DMS79 treated with DMSO at 0.1 percent for 48 hours (cell line): ENCODE results near the gene NUP133.

Experiments used
- DNase-seq: peaks from one replicate; lab custom pipeline; 2025; lab: John Stamatoyannopoulos, UW

Gene NUP133

GRCh38 chr1:229452956-229453801 lies 55.0 kb downstream of the NUP133 start:
- DNase-seq: no peak

- no peak for DNase-seq
Observed at GRCh38 chr1:229448845-229449244, 59.3 kb downstream of the NUP133 start.

- DNase-seq: no peak
Observed at GRCh38 chr1:229448354-229448753, 59.8 kb downstream of the NUP133 start.

- no peak for DNase-seq
Observed at GRCh38 chr1:229447809-229448252, 60.3 kb downstream of the NUP133 start.

- no peak for DNase-seq
Observed at GRCh38 chr1:229445828-229446227, 62.3 kb downstream of the NUP133 start.

- no peak for DNase-seq
Observed at GRCh38 chr1:229440851-229441537, 67.1 kb downstream of the NUP133 start.

- DNase-seq: no peak
Observed at GRCh38 chr1:229438021-229438420, 70.1 kb downstream of the NUP133 start.

- DNase-seq: no peak
Observed at GRCh38 chr1:229437443-229437842, 70.7 kb downstream of the NUP133 start.

GRCh38 chr1:229436201-229436600 lies 71.9 kb downstream of the NUP133 start:
- no peak for DNase-seq

- peak; percentile 28 for DNase-seq
Observed at GRCh38 chr1:229434641-229435051, 73.5 kb downstream of the NUP133 start.

- DNase-seq: no peak
Observed at GRCh38 chr1:229434005-229434640, 74.0 kb downstream of the NUP133 start, which contains the start of gene ACTA1. Gene ACTA1, minus strand, starts transcription at chr1:229434094. Its CDS starts 979 bp downstream, at chr1:229433115.

GRCh38 chr1:229433364-229434004 lies 74.7 kb downstream of the NUP133 start:
- no peak for DNase-seq

GRCh38 chr1:229432905-229433304 lies 75.2 kb downstream of the NUP133 start:
- DNase-seq: no peak

GRCh38 chr1:229432116-229432461 lies 76.1 kb downstream of the NUP133 start:
- DNase-seq: no peak

GRCh38 chr1:229431284-229432115 lies 76.6 kb downstream of the NUP133 start:
- no peak for DNase-seq

- no peak for DNase-seq
Observed at GRCh38 chr1:229430761-229431283, 77.3 kb downstream of the NUP133 start.

GRCh38 chr1:229428256-229428655 lies 79.9 kb downstream of the NUP133 start:
- no peak for DNase-seq

GRCh38 chr1:229427572-229427971 lies 80.6 kb downstream of the NUP133 start:
- no peak for DNase-seq

- no peak for DNase-seq
Observed at GRCh38 chr1:229425564-229426159, 82.5 kb downstream of the NUP133 start.

GRCh38 chr1:229420765-229421164 lies 87.4 kb downstream of the NUP133 start:
- no peak for DNase-seq

- no peak for DNase-seq
Observed at GRCh38 chr1:229420224-229420623, 87.9 kb downstream of the NUP133 start.
